Stimulated activated naive CD8-positive, alpha-beta T cell treated with anti-CD3 and anti-CD28 coated beads, Interleukin-15, amount 100 ng/mL, for 72 hours (primary cell): Measurements from ENCODE around the gene MGRN1.

ENCODE experiments used
- ATAC-seq: fragments of 150-1000 bp; cut with Tn5 transposase; 2 replicates; pipeline ENCODE4 v1.10.0; 2021; ENCODE audit warnings: mild to moderate bottlenecking, moderate library complexity
- DNase-seq, 2 donors: peaks; one replicate each; pipeline ENCODE4 v3.0.0; 2021 to 2022
- H3K27ac Mint-ChIP-seq, 2 donors: one replicate each; pipeline ENCODE4 v1.8.0; 2022; ENCODE audit warnings: mild to moderate bottlenecking in 2 of 2, mixed read lengths in 2 of 2, moderate library complexity in 2 of 2
- H3K27me3 Mint-ChIP-seq: one replicate; pipeline ENCODE4 v1.8.0; 2022; ENCODE audit warnings: mixed read lengths
- H3K4me1 Mint-ChIP-seq: one replicate; pipeline ENCODE4 v1.8.0; 2022; ENCODE audit warnings: mild to moderate bottlenecking, mixed read lengths
- H3K4me3 Mint-ChIP-seq, 2 donors: one replicate each; pipeline ENCODE4 v1.8.0; 2022; ENCODE audit warnings: mild to moderate bottlenecking in 2 of 2, mixed read lengths in 2 of 2, moderate library complexity in 1 of 2
- H3K9me3 Mint-ChIP-seq, 2 donors: one replicate each; pipeline ENCODE4 v1.8.0; 2022; ENCODE audit warnings: mixed read lengths in 2 of 2

MGRN1 gene

DNA sequence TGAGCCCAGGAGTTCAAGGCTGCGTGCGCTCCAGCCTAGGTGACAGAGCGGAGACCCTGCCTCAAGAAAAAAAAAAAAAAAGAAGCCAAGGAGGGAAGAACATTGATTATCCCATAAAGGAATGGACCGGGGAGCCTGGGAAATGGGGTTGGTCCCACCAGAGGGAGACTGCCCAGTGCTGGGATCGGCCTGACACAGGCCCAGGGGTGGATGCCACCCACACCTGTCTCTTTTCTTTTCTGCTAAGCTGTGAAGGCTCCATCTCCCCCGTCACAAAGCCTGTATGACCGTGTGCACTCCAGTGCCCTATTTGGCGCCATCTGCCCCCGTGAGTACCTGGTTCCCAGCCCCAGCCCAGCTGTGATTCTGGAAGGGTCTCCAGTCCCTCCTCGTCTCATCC lies 25.6 kb upstream of the MGRN1 start:
- no peaks in the 10 kb centered on the region for H3K4me1 Mint-ChIP-seq
- no peaks in the 10 kb centered on the region for H3K9me3 Mint-ChIP-seq
- H3K27me3 Mint-ChIP-seq: peaks cover 12% of the 10 kb centered on the region
- no peak for ATAC-seq
- H3K27ac Mint-ChIP-seq: peak overlapping the region in 1 of 2 donors; percentile 37
- H3K4me3 Mint-ChIP-seq: no peak overlapping the region
- no peak for DNase-seq

DNA sequence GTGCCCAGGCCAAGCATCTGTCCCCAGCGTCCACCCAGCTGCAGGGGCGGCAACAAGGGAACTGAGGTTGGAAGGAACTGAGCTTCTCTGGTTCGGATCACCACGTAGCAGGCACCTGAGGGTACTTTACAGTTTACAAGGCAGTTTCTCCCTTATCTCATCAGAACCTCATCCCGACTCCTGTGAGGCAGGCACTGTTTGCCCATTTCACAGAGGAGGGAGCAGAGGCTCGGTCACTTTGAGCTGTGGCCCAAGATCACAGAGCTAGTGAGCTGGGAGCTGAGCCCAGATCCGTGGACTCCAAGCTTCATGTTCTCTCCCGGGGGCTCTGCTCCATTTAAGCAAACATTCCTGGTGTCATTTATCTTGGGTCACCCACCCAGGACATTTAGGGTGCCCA lies 25.1 kb upstream of the MGRN1 start:
- ATAC-seq: no peak
- Mint-ChIP-seq H3K27ac (peak overlapping the region in 1 of 2 donors; percentile 34), H3K9me3 (no peaks in the 10 kb centered on the region), H3K4me3 (no peak overlapping the region), H3K4me1 (no peaks in the 10 kb centered on the region), H3K27me3 (peaks cover 12% of the 10 kb centered on the region)
- no peak for DNase-seq

DNA sequence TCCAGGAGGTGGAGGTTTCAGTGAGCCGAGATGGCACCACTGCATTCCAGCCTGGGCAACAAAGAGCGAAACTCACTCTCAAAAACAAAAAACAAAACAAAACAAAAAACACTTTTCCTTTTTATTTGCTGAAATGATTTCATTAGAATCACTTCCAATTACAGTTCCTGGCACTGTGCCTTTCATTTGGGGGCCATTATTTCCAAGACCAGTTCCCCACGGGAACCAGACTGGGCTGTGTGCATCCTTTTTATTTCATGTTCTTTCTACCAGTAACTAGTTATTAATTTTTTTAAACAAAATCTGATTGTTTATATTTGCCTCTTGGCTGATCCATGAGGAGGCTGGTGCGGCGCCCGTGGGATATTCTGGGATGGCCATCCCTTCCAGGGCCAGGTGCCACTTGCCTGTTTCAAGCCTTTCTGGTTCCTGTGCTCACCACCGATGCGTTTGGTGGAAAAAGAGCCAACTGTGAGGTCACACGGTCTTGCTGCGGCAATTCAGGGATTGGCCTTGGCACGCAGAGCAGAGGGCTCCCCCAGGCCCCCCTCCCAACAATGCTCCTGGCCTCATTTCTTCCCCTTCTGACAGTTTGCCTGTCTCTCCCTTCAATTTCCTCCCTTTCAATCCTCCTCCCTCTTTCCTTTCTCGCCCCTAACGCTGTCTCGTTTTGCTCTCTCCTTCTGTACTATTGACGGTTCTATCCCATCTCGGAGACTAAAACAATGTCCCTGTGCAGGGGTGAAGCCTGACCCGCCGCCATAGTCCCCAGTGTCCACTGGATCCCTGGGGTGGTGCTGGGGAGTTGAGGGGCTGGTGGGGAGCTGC lies 23.4 kb upstream of the MGRN1 start:
- Mint-ChIP-seq H3K27ac (no peak overlapping the region), H3K9me3 (no peaks in the 10 kb centered on the region), H3K27me3 (peaks cover 12% of the 10 kb centered on the region), H3K4me1 (no peaks in the 10 kb centered on the region), H3K4me3 (no peak overlapping the region)
- ATAC-seq (no peak), DNase-seq (no peak)

DNA sequence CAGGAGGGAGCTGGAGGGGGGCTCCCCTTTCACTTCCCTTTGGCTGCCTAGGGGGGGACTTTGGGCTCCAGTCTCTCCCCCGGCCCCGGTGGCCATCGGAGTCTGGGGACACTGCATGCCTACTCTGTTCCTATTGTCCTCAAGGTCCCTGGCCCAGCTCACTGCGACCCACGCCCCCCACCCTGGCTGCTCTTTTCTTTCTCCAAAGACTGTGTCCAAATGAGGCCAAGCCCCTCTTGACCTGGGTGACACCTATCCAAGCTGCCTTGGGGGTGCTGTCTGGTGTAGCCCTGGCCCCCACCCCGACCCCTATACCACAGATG lies 22.8 kb upstream of the MGRN1 start:
- H3K27ac Mint-ChIP-seq: no peak overlapping the region
- DNase-seq: no peak
- ATAC-seq: peak; percentile 12
- no peaks in the 10 kb centered on the region for H3K4me1 Mint-ChIP-seq
- peaks cover 12% of the 10 kb centered on the region for H3K27me3 Mint-ChIP-seq
- H3K4me3 Mint-ChIP-seq: no peak overlapping the region
- no peaks in the 10 kb centered on the region for H3K9me3 Mint-ChIP-seq

DNA sequence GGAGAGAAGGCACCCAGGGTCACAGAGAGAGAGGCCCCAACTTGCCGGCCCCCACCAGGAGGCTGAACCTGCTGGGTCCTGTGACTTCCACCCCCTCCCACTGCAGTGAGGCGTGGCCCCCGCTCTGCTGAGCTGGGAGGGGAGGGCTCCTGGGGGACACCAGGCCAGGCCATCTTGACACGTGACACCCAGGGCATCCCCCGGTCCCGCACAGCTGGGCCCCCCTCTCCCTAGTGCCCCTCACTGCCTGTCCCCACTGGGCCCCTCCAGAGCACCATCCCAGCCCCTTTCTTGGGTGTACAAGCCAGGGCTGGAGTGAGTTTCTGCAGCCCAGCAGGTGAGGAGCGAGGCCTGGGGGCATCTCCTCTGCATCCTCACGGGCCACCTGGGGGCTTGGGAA lies 22.3 kb upstream of the MGRN1 start:
- ATAC-seq: peak; percentile 52
- no peak overlapping the region for H3K4me3 Mint-ChIP-seq
- no peak for DNase-seq
- H3K9me3 Mint-ChIP-seq: no peaks in the 10 kb centered on the region
- no peaks in the 10 kb centered on the region for H3K4me1 Mint-ChIP-seq
- peaks cover 12% of the 10 kb centered on the region for H3K27me3 Mint-ChIP-seq
- no peak overlapping the region for H3K27ac Mint-ChIP-seq

DNA sequence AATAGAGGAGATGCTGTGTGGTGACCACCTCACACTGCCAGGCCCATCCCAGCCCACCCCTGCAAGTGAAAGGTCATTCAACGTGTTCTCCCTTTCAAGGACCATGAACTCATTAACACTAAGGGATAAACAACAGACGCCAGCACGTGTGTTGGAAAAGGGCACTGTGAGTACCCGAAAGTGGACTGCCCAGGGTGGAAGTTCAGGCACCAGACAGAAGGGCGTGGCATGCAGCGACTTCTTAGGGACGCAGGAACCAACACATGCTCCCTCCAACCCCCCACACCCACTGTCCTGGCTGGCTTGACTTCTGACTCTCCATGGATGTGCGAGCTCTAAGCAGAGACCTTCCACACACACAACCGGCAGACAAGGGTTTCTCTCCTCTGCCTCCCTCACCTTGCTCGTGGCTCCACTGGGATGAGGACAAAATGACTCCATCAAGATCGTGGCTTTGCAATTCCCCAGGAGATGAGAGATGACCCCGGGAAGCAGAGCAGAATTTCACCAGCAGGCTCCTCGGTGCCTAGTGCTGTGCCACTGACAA lies 20.9 kb upstream of the MGRN1 start:
- Mint-ChIP-seq H3K9me3 (no peaks in the 10 kb centered on the region), H3K27me3 (peaks cover 12% of the 10 kb centered on the region), H3K4me3 (no peak overlapping the region), H3K4me1 (no peaks in the 10 kb centered on the region), H3K27ac (no peak overlapping the region)
- DNase-seq (no peak), ATAC-seq (no peak)

DNA sequence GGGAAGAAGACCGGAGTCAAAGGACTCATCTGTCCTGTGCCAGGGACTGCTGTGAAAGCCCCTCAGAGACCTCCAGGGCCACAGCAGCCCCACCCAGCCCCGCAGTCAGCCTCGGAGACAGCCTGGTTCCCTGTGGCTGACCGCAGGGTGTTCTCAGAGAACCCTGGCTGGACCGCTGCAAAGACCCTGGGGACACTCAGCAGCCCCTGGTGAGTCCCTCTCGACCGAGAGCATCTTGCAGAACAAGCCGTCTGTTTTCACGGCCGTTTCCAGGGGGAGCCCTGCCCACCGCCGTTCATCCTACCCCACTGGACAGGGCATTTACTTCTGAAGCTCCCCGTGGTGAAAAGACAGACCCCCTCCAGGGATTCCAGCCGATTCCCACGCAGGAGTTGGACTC lies 20.2 kb upstream of the MGRN1 start:
- no peak overlapping the region for H3K4me3 Mint-ChIP-seq
- ATAC-seq: no peak
- DNase-seq: no peak
- H3K27me3 Mint-ChIP-seq: peaks cover 12% of the 10 kb centered on the region
- peak overlapping the region in 1 of 2 donors; percentile 12 for H3K27ac Mint-ChIP-seq
- no peaks in the 10 kb centered on the region for H3K9me3 Mint-ChIP-seq
- H3K4me1 Mint-ChIP-seq: no peaks in the 10 kb centered on the region

DNA sequence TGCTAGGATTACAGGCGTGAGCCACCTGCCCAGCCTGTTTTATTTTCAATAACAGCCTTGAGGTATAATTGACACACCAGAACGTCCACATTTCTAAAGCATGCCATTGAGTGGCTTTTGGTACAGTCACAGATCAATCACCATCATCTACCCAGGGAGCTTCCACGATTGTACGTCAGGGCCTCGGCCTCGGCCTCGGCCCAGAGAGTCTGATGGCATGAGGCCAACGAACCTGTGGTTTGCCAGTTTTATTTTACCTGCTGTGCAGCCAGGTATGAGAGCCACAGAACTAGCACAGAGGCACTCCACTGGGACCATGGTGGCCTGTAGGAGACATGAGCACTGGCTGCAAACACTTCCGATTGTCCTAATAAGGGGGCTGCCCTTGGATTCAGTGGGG lies 18.3 kb upstream of the MGRN1 start:
- Mint-ChIP-seq H3K9me3 (no peaks in the 10 kb centered on the region), H3K4me3 (no peak overlapping the region), H3K4me1 (peaks cover 7% of the 10 kb centered on the region), H3K27me3 (peaks cover 10% of the 10 kb centered on the region), H3K27ac (no peak overlapping the region)
- DNase-seq (no peak), ATAC-seq (no peak)

DNA sequence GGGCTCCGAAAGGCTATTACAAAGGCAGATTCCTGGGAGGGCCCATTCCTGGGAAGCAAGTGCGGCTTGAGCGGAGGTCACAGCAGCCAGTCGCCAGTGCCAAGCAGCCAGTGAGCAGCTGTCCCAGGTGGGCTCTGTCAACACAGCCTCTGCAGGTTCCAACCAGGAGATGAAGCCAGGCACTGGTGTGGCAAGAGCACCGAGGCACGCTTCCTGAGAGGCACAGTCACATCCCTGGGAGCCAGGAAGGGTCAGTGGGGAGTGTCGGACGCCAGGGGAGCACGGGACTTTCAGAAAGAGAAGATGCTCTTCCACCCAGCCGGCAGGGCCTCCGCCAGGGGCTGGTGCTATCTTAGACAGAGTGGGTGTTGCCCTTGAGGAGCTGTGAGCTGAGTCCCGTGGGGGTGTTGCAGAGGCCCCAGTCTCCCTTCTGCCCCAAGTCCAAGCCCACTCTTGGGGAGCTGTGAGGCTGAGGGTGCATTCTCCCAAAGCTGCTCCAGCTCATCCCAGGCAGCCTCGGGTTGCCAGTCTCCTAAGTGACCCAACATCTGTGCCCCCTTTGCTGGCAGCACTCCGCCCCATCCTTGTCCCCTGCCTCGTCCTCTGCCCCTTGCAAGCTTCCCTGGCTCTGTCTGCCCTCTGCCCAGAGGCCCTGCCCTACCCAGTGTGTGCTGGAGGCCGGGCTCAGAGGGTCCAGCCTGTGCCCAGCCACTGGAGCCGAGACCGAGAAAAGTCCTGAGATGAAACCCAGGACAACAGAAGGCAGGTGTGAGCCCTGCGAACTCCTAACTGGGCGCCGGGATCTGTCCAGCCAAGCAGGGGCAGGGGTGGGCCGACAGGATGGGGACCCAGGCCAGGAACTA lies 16.6 kb upstream of the MGRN1 start:
- H3K4me1 Mint-ChIP-seq: peaks cover 16% of the 10 kb centered on the region
- no peaks in the 10 kb centered on the region for H3K27me3 Mint-ChIP-seq
- peak overlapping the region in 1 of 2 donors; percentile 74 for H3K27ac Mint-ChIP-seq
- ATAC-seq (no peak), DNase-seq (no peak)
- no peaks in the 10 kb centered on the region for H3K9me3 Mint-ChIP-seq
- H3K4me3 Mint-ChIP-seq: no peak overlapping the region

DNA sequence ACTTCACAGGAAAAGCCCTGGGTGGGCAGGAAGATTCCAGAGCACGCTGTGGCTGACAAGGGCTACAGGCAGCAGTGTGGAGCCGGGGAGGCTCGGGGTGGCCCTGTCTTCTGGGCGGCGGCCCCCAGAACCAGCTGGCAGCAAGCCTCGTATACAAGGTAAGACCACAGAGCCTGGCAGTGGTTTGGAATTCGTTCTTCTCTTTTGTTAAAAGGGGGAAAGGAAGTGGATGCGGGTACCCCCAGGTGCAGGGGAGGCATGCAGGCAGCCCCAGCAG lies 16.0 kb upstream of the MGRN1 start:
- H3K4me1 Mint-ChIP-seq: peaks cover 22% of the 10 kb centered on the region
- ATAC-seq (no peak), DNase-seq (no peak)
- H3K27me3 Mint-ChIP-seq: no peaks in the 10 kb centered on the region
- peak overlapping the region in 1 of 2 donors; percentile 74 for H3K27ac Mint-ChIP-seq
- no peaks in the 10 kb centered on the region for H3K9me3 Mint-ChIP-seq
- H3K4me3 Mint-ChIP-seq: no peak overlapping the region

DNA sequence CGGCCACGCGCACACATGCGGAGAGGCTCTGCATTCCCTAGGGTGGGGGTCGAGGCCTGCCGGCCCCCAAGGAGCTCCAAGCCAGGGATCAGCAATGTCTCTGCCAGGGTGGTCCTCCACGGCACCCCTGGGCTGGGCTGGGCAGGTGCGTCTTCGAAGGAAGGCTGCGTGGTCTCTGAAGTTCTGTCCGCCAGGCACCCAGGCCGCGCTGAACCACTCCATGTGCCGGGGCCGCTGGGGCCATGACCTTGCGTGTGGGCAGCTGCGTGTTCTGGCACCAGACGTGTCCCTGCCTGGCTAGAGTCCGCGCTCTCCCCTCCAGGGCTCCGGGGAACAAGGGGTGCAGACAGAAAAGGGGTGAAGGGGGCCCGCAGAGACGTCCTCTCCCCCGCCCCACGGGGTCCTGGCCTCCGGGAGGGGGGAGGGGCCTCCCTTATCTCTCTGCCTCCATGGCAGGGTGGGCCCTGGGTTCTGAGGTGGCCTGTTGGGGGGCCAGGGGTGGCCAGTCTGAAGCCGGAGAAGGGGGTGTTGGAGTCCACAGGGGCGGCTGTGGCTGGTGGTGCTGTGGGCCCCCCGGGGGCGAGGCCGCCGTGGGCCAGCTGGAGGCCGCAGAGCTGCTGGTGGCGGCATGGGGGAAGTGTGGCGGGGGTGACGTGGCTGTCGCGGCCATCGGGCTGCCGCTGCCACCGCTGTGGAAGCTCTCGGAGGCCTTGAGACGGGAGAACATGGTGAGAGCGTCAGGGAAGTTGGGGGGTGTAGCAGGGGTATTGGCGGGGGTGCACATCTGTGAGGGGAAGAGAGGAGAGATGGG lies 15.2 kb upstream of the MGRN1 start:
- Mint-ChIP-seq H3K27me3 (no peaks in the 10 kb centered on the region), H3K4me1 (peaks cover 23% of the 10 kb centered on the region), H3K9me3 (no peaks in the 10 kb centered on the region), H3K4me3 (no peak overlapping the region), H3K27ac (no peak overlapping the region)
- ATAC-seq: no peak
- no peak for DNase-seq

DNA sequence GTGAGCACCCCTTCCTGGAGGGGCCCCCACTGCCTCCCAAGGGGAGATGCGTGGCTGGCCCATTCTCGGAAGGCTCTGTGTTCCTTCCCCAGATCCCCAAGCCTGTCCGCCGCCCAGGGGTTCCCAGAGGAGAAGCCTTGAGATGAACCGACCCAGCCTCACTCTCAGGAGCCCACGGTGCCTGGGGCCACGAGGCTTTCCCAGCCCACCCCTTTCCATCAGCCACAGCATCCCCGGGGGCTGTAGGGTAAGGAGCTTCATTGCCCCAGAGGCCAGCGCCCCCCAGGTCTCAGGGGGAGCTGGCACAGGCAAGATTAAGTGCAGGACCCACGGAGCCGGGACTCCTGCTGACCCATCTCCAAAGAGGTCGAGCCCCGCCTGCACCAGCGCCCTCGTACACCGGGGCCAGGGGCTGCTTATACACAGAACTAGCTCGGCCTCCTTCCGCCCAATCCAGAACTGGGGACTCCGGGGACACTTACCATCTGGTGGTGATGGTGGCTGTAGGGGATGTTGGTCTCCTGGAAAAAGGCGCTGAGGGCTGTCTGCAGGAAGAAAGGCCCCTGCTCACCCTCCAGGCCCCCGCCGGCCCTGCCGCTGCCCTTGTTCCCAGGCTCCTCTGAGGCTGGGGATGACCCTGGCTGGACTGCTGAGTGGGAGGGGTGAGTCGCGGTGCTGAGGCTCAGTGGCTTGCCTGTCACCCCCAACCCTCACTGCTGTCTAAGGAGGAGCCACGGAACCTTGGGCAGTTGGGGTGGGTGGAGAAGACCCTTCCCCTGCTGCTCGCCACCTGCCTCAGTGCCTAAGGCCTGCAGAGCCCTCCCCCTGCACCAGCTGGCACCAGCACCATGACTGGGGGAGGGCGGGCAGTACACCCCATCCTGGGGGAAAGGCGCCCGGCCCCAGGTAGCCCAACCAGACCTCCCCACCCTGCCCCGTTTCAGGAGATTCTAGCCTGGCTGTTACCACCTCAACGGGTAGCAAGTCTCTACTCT lies 14.3 kb upstream of the MGRN1 start:
- Mint-ChIP-seq H3K27me3 (no peaks in the 10 kb centered on the region), H3K4me1 (peaks cover 29% of the 10 kb centered on the region), H3K27ac (no peak overlapping the region), H3K4me3 (no peak overlapping the region), H3K9me3 (no peaks in the 10 kb centered on the region)
- DNase-seq: no peak
- ATAC-seq: no peak

DNA sequence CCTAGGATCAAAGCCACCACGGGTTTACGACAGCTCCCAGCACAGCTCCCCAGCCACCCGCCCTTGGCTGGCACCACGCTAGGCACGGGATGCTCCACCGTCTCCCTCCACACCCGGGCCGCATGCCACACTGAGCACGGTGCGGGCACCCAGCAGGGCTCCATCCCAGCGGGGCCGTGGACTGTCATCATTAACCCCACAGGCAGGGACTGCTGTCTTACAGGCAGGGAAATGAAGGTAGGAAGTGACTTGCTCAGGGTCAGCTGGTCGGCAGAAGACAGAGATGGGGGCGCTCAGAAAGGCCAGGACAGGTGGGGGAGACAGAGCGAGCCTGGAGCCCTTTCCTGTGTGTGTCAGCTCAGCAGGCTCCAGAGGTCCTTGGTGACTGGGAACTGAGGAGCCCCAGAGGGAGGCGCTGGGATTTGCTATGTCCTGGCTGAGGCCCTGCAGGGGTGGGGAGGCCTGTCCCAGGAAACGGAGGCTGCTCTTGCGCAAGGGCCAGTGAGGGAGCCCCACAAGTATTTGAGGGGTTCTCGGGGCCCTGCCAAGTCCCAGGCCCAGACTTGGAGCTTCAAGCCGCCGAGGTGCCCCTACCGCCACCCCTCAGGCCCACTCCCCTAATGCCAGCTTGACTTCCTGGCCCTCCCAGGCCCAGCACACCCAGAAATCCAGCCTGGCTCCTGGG lies 13.1 kb upstream of the MGRN1 start:
- Mint-ChIP-seq H3K27ac (peak overlapping the region in 1 of 2 donors; percentile 37), H3K9me3 (no peaks in the 10 kb centered on the region), H3K4me3 (no peak overlapping the region), H3K4me1 (peaks cover 41% of the 10 kb centered on the region), H3K27me3 (no peaks in the 10 kb centered on the region)
- DNase-seq (no peak), ATAC-seq (no peak)

DNA sequence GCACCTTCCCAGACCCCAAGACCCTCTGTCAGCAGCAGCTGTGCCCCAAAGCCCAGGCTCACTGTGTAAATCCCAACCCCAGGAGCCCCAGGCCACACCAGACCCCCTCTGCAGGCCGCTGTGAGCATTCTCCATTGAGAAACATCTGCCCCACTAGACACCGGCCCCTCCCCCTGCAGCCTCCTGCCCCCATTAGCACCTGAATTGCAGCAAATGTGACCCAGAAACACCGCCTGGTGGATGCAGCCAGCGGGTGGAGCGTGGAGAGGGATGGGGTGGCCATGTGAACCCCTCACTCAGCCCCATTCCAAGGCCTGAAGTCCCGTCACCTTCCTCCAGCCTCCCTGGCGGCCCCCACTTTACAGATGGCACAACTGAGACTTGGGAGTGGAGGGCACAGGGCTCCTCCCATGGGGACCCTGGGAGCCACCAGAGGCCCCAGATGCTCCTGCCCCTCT lies 12.1 kb upstream of the MGRN1 start:
- Mint-ChIP-seq H3K27ac (no peak overlapping the region), H3K9me3 (no peaks in the 10 kb centered on the region), H3K27me3 (no peaks in the 10 kb centered on the region)

More for the DNA sequence above, 12.1 kb upstream of the MGRN1 start:
- ATAC-seq (no peak), DNase-seq (no peak)
- H3K4me1 Mint-ChIP-seq: peaks cover 51% of the 10 kb centered on the region
- peak overlapping the region in 1 of 2 donors; percentile 67 for H3K4me3 Mint-ChIP-seq
